Aortic smooth muscle cell (primary cell): Measurements from ENCODE around the gene GOLPH3L. TPM values are rescaled to one million over a fixed set of nuclear protein-coding genes. Genes with fewer than 3 reads are reported as not detected.

Experiments
- total RNA-seq: library from RNA; depleted of rRNA; stranded (reverse); fragments of >200 nt; gene quantifications from 2 replicates; pipeline ENCODE4 v1.2.3, GENCODE V29; 2014

The GOLPH3L gene
- total RNA-seq: 9.6 and 11.5 TPM in 2 replicates

GRCh38 chr1:150696995-150697927, at the start of gene GOLPH3L:
GOLPH3L (minus strand) TSS chr1:150697154; CDS start chr1:150694838, 2,316 bp downstream.

GRCh38 chr1:150720703-150721102, 23.7 kb upstream of the GOLPH3L start, which contains the start of gene HORMAD1:
HORMAD1 (minus strand) TSS chr1:150720895; CDS start chr1:150719505, 1,390 bp downstream.

GRCh38 chr1:150629115-150629928, 67.6 kb downstream of the GOLPH3L start, which contains the start of gene ENSA:
ENSA (minus strand) TSS chr1:150629612; CDS start chr1:150629470, 142 bp downstream.

Other genes starting within 250 kb of the GOLPH3L start
- gene TARS2, start 209.7 kb downstream of the GOLPH3L start, total RNA-seq: 12.2 and 18.4 TPM in 2 replicates
- 16.4 and 22.4 TPM in 2 replicates for gene ECM1, start 189.0 kb downstream of the GOLPH3L start, total RNA-seq
- gene FALEC, start 181.4 kb downstream of the GOLPH3L start, total RNA-seq: 0.31 TPM in 1 of 2 replicates, not detected in the other
- gene ADAMTSL4, start 147.7 kb downstream of the GOLPH3L start, total RNA-seq: 6.3 and 10.4 TPM in 2 replicates
- 265 and 309 TPM in 2 replicates for gene MCL1, start 117.5 kb downstream of the GOLPH3L start, total RNA-seq
- gene ENSA, start 67.5 kb downstream of the GOLPH3L start, total RNA-seq: 105 and 112 TPM in 2 replicates
- 0.31 and 0.40 TPM in 2 replicates for gene HORMAD1, start 23.7 kb upstream of the GOLPH3L start, total RNA-seq
- gene CTSS, start 68.6 kb upstream of the GOLPH3L start, total RNA-seq: 25.8 and 41.1 TPM in 2 replicates
- gene CTSK, start 111.1 kb upstream of the GOLPH3L start, total RNA-seq: 139 and 237 TPM in 2 replicates
- 36.3 and 42.2 TPM in 2 replicates for gene ARNT, start 179.4 kb upstream of the GOLPH3L start, total RNA-seq
- not detected in 2 replicates for gene CTXND2, start 190.0 kb upstream of the GOLPH3L start, total RNA-seq
- gene SETDB1, start 229.2 kb upstream of the GOLPH3L start, total RNA-seq: 25.8 and 32.0 TPM in 2 replicates